RPMI8226 (cell line): Measurements from ENCODE around the gene PLPP4.

ENCODE experiments used
- DNase-seq: peaks from one replicate; pipeline ENCODE4 v3.0.0-alpha.2; 2015

Gene PLPP4

DNA sequence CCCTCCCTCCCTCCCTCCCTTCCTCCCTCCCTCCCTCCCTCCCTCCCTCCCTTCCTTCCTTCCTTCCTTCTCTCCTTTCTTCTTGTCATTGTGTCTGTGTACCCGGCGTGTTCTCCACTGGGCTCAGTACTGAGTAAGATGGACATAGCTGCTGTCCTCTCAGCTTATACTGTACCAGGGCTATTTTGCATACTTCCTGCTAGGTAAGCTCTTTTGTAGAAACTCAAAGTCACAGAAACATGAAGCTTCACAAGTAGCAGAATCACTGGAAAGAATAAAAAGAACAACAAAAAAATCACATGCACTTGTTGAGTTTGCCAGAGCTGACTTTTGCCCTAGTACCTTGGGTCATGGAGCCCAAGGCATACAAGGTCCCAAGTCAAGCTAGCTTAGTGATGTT, 125.7 kb downstream of the PLPP4 start:
- DNase-seq = no peak

DNA sequence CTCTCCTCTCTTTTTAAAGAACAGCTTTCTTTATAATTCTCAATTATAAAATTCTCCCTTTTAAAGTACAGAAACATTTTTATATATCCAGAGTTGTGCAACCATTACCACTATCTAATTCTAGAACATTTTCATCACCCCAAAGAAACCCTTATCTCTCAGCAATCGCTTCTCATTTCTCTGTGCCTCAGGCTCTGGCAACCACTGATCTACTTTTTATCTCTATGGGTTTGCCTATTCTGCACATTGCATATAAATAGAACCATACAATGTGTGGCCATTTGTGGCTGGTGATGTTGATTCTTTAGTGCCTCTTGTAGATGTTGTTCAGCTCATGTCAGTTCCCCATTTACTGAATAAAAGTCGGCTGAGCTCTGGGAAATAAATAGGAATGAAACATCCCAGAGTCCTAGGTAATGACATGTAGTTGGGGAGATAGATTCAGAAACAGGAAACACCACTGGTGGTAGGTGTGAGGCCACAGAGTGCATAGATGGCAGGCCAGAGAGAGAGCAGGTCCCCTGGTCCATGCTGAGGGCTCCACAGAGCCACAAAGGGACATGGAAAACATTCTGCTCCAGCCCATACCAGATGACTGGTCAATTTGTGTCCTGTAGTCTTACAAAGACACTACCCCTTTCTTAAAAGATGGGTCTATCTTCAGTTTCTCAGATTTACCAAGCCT, 126.5 kb downstream of the PLPP4 start:
- DNase-seq = no peak

DNA sequence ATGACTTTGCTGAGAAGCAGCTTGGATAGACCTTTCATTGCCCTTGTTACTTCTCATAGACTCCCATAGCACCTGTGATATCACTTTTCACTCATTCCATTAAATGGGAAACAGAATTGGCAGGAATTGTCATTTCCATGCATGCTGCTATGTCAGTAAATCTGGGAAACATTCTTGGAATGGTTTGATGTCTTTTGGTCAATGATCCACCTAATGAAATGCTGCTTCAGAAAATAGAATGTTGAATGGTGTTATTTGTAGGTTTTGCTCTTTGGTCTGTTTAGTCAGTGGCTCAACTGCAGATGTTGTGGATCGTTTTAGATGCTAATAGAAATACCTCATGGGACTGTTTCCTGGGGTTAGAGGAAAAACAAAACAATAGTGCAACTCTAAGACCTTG, 127.8 kb downstream of the PLPP4 start:
- no peak for DNase-seq

DNA sequence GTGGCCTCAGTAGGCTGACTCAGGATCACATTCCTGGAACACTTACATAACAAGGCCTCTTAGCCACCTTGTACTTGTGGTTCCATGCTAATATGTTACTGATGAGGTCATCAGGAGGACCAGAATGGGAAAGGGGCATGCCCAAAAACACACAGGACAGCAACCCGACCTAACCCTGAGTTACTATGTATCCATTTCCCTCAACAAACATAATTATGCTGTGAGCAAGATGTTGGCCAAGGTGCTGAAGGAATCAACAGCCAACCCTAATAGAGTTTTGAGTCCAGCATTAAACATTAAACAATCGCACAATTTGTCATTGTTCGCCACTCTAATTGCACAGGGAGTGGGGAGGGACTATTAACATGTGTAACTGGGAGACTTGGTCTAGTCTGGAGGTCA, 129.4 kb downstream of the PLPP4 start:
- no peak for DNase-seq

- DNase-seq = no peak
These were observed 130.0 kb downstream of the PLPP4 start for GRCh38 chr10:120587061-120587460.

DNA sequence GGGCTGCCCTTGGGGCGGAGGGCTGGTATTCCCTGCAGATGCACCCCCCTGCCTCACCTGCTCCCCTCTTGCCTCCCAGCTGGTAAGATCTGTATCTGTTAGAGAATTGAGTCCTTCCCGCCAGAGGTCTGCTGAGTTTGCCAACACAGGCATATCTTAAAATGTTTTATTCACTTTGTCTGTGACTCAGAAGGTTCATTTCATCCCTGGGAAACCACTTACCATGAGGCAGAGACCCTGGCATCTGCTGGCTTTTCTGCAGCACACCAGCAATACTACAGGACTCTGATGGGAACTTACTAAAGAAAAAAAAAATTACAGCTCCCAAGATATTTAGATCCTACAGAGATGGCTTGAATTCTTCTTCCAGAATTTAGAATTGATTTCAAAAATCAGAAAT, 131.3 kb downstream of the PLPP4 start:
- DNase-seq = no peak

- DNase-seq = peak; percentile 3
These were observed 136.7 kb downstream of the PLPP4 start for GRCh38 chr10:120593693-120594092.

- DNase-seq = no peak
These were observed 140.9 kb downstream of the PLPP4 start for GRCh38 chr10:120597902-120598301.

DNA sequence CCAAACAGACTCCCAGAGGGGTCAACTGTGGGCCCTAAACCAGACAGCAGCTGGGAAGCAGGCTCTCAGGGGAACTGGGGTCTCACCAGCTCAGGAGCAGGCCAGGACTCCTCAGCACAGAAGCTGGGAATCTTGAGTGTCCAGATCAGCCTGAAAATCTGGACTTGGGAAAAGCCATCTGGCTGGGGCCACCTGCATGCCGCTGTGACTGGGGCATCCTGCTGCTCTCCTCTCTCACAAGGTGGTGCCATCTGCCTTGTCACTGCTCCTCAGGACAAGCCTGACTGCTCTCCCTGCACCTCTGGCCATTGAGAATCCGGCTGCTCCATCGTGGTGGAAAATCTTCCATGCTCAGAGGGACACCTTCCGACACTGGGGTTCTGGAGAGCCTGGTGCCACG, 141.4 kb downstream of the PLPP4 start:
- DNase-seq = no peak

DNA sequence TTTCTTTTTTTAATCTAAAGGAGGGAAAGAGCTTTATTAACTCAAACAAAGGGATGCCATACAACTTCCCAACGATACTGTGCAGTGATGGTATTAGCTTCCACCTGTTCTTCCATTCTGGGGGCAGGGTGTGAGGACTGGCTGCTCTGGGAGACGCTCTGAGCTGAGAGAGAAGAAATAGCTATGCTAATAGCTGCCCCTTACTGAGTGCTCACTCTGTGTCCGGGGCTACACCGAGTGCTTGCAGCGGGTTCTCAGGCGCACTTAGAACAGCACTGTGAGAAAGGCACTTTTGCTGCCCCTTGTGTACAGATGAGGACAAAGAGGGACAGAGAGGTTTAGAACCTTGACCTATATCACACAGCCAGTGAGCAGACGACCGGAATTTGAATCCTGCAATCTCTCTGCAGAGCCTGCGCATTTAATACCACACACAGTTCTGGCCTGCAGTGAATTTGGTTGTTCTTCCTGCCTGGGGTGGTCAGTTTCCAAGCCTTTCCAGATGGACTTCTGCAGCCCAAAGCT, 142.2 kb downstream of the PLPP4 start:
- no peak for DNase-seq

DNA sequence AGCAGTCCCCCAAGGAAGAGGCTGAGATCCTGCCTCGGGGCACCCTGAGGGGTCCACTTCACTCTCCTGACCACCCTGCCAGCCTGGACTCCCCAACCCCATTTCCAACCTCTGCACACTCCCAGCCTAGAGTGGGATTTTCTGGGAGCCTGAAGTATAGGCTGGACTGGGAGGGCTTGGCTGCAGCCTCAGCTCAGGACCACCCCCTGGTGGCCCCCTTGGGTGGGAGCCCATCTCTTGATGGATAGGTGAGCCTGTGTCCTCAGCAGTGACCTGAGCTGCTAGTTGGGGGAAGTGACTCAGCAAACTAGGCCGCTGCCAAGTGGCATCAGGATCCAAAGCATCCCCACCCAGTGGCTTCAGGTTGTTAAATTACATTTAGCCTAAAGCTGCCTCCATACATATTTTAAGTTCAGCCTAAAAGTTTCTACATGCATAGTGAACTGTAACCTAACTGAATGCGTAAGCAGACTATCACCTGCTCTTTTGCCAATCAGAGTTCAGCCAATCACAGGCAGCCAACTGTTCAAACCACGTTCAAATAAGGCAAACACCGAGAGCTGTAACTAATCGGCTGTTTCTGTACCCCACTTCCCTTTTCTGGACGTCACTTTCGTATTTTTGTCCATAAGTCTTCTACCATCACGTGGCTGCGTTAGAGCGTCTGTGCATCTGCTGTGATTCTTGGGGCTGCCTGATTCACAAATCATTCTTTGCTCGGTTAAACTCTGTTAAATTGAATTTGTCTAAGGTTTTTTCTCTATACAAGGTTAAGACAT, 144.0 kb downstream of the PLPP4 start:
- no peak for DNase-seq

DNA sequence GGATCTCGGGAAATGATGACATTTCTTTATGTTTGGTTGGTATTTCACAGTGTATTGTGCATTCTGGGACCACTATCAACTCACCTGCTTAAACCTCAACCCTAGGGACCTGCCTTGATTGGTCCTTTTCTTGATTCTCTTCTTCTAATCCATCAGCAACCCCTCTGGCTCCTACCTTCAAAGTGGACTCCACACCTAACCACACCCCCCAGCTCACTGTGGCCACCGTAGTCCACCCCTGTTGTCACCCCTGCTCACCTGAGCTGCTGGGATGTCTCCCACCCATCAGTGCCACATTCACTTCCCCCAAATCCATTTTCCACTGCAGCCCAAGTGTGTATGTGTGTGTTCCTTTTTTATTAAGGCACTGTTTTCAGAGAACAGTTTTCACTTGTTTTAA, 145.0 kb downstream of the PLPP4 start:
- DNase-seq = no peak

GRCh38 chr10:120605410-120605809, 148.4 kb downstream of the PLPP4 start:
- DNase-seq = no peak

GRCh38 chr10:120606051-120606764, 149.2 kb downstream of the PLPP4 start:
- DNase-seq = no peak

GRCh38 chr10:120607016-120607709, 150.1 kb downstream of the PLPP4 start:
- no peak for DNase-seq

DNA sequence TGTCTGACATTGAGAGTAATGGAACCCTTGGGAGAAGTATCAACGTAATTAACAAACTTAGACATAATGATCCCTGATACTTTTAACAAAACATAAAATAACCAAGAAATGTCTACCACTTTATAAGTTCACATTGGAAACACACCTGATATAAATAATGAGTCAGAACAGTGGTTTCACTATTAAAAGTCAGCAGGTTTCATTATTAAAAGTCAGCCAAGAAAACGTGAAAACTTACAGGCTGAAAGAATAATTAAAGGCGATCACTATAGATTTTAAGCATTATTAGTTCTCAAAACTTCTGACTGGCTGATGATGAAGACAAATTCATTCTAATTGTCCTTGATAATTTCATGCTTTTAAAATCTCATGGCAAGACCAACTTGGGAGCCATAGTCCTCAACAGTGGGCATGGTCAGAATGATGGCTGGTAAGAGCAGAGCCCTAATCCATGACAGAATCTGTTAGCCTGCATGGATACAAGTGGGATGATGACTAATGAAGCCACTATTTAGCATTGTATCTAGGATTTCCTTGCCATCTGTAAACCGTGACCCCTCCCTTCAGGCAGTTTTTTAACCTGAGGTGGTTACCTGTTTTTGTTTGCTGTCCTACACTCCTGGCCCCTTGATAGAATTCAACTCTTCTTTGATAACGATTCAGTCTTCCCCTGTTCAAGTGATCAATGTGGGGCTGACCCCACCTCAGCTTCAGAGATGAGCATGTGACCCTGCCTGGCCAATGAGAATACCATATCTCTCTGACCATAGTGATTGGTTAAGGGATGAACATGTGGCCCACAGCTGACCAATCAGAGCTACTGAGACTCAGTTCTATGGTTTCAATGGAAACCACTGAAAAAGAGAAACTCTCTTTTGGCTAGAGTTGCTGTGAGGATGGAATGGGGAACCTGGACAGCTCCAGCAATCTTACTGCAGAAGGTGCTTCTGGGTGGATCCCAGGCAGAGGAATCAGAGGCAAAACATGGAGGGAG, 151.0 kb downstream of the PLPP4 start:
- no peak for DNase-seq

DNA sequence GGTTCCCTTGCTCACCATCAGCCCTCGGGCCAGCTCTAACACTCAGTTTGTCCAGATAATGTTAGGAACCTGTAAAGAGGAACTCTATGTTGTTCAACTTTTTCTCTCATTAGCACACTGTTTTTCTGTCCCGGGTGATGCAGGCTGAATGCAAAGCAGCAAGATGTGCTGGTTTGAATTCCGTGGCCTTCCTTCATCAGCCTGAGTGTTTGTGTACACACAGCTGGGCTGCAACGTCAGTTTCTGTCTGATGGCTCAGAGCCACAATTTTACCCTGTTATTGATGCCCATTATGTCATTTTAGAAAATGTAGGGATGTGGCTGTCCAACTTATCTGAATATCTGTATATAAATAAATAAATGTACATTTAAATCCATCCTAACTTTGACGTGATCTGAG, 152.0 kb downstream of the PLPP4 start:
- no peak for DNase-seq

- DNase-seq = no peak
These were observed 153.8 kb downstream of the PLPP4 start for GRCh38 chr10:120610791-120611190.

DNA sequence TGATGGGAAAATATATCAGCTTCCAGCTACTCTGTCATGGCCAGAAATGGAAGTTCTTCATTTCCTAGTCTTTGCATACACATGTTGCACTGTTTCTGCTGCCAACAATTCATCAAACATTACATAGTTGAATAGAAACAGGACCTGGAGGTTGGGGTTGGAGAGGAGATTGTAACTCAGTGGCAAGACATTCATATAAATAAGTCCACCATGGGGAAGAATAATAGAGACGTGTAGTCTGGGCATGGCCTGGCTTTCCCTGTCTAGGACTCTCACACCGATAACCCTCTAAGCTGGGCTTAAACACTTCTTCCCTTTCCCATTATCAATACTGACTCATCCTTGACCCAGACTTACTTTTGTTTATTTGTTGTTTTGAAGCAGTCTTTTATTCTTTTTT, 155.7 kb downstream of the PLPP4 start:
- no peak for DNase-seq

GRCh38 chr10:120613180-120613579, 156.2 kb downstream of the PLPP4 start:
- no peak for DNase-seq

GRCh38 chr10:120614680-120615079, 157.7 kb downstream of the PLPP4 start:
- no peak for DNase-seq
